ENCODE results near the gene FBXO3. TPM values are rescaled to one million over a fixed set of nuclear protein-coding genes. Genes with fewer than 3 reads are reported as not detected.
"Not testable (repeated sequence)": the region's sequence is repeated elsewhere in the genome, so short reads cannot be mapped to it uniquely, and the experiment has no call there.

The FBXO3 gene
- total RNA-seq, 2 experiments from 2014 or later = 12.1 to 21.3 TPM

GRCh38 chr11:33731723-33732531, 42.4 kb downstream of the FBXO3 start:
- BruUV-seq (replicated peaks) = no TSS peak
- no peak overlapping the region for H3K4me3 ChIP-seq (ENCODE audit: low read depth, low read length, poor library complexity, severe bottlenecking)
- H3K36me3 ChIP-seq (ENCODE audit: insufficient read depth, low read length) = peaks cover 5% of the 10 kb centered on the region; the same call in 1 of the 2 replicates
- peaks cover 3% of the 10 kb centered on the region; the same call in 1 of the 2 replicates for H4K20me1 ChIP-seq (ENCODE audit: insufficient read depth, low read length)
- TF ChIP-seq, protein P1, sequence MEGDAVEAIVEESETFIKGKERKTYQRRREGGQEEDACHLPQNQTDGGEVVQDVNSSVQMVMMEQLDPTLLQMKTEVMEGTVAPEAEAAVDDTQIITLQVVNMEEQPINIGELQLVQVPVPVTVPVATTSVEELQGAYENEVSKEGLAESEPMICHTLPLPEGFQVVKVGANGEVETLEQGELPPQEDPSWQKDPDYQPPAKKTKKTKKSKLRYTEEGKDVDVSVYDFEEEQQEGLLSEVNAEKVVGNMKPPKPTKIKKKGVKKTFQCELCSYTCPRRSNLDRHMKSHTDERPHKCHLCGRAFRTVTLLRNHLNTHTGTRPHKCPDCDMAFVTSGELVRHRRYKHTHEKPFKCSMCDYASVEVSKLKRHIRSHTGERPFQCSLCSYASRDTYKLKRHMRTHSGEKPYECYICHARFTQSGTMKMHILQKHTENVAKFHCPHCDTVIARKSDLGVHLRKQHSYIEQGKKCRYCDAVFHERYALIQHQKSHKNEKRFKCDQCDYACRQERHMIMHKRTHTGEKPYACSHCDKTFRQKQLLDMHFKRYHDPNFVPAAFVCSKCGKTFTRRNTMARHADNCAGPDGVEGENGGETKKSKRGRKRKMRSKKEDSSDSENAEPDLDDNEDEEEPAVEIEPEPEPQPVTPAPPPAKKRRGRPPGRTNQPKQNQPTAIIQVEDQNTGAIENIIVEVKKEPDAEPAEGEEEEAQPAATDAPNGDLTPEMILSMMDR (conservative IDR thresholded peaks at IDR 0.05; ENCODE audit: low read length) = no peak
- CTCF ChIA-PET (ENCODE audit: unreplicated experiment) = no interaction called here
- no peak overlapping the region for H3K4me2 ChIP-seq (ENCODE audit: low read length)
- no peaks in the 10 kb centered on the region for H3K9me2 ChIP-seq (ENCODE audit: insufficient read depth, low read length)
- peaks cover 8% of the 10 kb centered on the region; the same call in 1 of the 2 replicates for H3K79me2 ChIP-seq (ENCODE audit: insufficient read depth, low read depth, low read length)
- peaks cover 11% of the 10 kb centered on the region for H3K4me1 ChIP-seq (ENCODE audit: insufficient read depth, low read length, poor library complexity, severe bottlenecking)
- POLR2A ChIA-PET = no interaction called here
- H3K27ac ChIP-seq (ENCODE audit: low read depth, low read length, poor library complexity, severe bottlenecking) = no peak overlapping the region
- H3K9me3 ChIP-seq (ENCODE audit: low read length) = no peaks in the 10 kb centered on the region
- intact Hi-C loops (cut with micrococcal nuclease; ENCODE audit: unreplicated experiment) = no loop called here
- no peak for DNase-seq (ENCODE audit: low spot score)
- no peak overlapping the region for H2AFZ ChIP-seq (ENCODE audit: low read length)

- TF ChIP-seq, protein P1 (conservative IDR thresholded peaks at IDR 0.05; ENCODE audit: low read length) = no peak
- TF ChIP-seq EZH2phosphoT487 (IDR thresholded peaks at IDR 0.05; ENCODE audit: borderline replicate concordance, low read depth, low read length) = no peak
- no peak for DNase-seq (ENCODE audit: low spot score)
- CTCF ChIA-PET (ENCODE audit: unreplicated experiment) = no interaction called here
- peaks cover 3% of the 10 kb centered on the region; the same call in 1 of the 2 replicates for H4K20me1 ChIP-seq (ENCODE audit: insufficient read depth, low read length)
- no peak overlapping the region for H2AFZ ChIP-seq (ENCODE audit: low read length)
- H3K9me3 ChIP-seq (ENCODE audit: low read length) = no peaks in the 10 kb centered on the region
- peaks cover 8% of the 10 kb centered on the region; the same call in 1 of the 2 replicates for H3K79me2 ChIP-seq (ENCODE audit: insufficient read depth, low read depth, low read length)
- no peak overlapping the region for H3K4me3 ChIP-seq (ENCODE audit: low read depth, low read length, poor library complexity, severe bottlenecking)
- no peaks in the 10 kb centered on the region for H3K9me2 ChIP-seq (ENCODE audit: insufficient read depth, low read length)
- no peak overlapping the region for H3K27ac ChIP-seq (ENCODE audit: low read depth, low read length, poor library complexity, severe bottlenecking)
- BruUV-seq (replicated peaks) = no TSS peak
- H3K36me3 ChIP-seq (ENCODE audit: insufficient read depth, low read length) = peaks cover 5% of the 10 kb centered on the region; the same call in 1 of the 2 replicates
- H3K4me2 ChIP-seq (ENCODE audit: low read length) = no peak overlapping the region
- intact Hi-C loops (cut with micrococcal nuclease; ENCODE audit: unreplicated experiment) = no loop called here
- POLR2A ChIA-PET = no interaction called here
- peaks cover 11% of the 10 kb centered on the region for H3K4me1 ChIP-seq (ENCODE audit: insufficient read depth, low read length, poor library complexity, severe bottlenecking)
Observed at GRCh38 chr11:33730716-33731115, 43.6 kb downstream of the FBXO3 start.

DNA sequence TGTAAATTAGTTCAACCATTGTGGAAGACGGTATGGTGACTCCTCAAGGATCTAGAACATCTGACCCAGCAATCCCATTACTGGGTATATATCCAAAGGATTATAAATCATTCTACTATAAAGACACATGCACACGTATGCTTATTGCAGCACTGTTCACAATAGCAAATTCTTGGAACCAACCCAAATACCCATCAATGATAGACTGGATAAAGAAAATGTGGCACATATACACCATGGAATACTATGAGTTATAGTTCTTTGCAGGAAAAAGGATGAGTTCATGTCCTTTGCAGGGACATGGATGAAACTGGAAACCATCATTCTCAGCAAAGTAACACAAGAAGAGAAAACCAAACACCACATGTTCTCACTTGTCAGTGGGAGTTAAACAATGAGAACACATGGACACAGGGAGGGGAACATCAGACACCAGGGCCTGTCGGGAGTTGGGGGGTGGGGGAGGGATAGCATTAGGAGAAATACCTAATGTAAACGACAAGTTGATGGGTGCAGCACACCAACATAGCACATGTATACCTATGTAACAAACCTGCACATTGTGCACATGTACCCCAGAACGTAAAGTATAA, 45.2 kb downstream of the FBXO3 start:
- intact Hi-C loops (cut with micrococcal nuclease; ENCODE audit: unreplicated experiment) = not testable (repeated sequence)

DNA sequence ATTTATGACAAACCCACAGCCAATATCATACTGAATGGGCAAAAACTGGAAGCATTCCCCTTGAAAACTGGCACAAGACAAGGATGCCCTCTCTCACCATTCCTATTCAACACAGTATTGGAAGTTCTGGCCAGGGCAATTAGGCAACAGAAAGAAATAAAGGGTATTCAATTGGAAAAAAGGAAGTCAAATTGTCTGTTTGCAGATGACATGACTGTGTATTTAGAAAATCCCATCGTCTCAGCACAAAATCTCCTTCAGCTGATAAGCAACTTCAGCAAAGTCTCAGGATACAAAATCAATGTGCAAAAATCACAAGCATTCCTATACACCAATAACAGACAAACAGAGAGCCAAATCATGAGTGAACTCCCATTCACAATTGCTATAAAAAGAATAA, 46.8 kb downstream of the FBXO3 start:
- H3K9me2 ChIP-seq (ENCODE audit: insufficient read depth, low read length); H3K4me1 ChIP-seq (ENCODE audit: insufficient read depth, low read length, poor library complexity, severe bottlenecking); intact Hi-C loops (cut with micrococcal nuclease; ENCODE audit: unreplicated experiment); H3K4me3 ChIP-seq (ENCODE audit: low read depth, low read length, poor library complexity, severe bottlenecking); CTCF ChIA-PET (ENCODE audit: unreplicated experiment); H4K20me1 ChIP-seq (ENCODE audit: insufficient read depth, low read length); H3K36me3 ChIP-seq (ENCODE audit: insufficient read depth, low read length); H3K4me2 ChIP-seq (ENCODE audit: low read length); H2AFZ ChIP-seq (ENCODE audit: low read length); H3K79me2 ChIP-seq (ENCODE audit: insufficient read depth, low read depth, low read length); H3K9me3 ChIP-seq (ENCODE audit: low read length); H3K27ac ChIP-seq (ENCODE audit: low read depth, low read length, poor library complexity, severe bottlenecking); DNase-seq (ENCODE audit: low spot score): not testable (repeated sequence)
- BruUV-seq (replicated peaks) = TSS peak; percentile 27
- POLR2A ChIA-PET = interaction anchor here (0.9 kb wide), 1 partner anchor 14 kb away, joined by 3 read pairs; no protein-coding TSS in a partner anchor

More for the DNA sequence above, 45.2 kb downstream of the FBXO3 start:
- CTCF ChIA-PET (ENCODE audit: unreplicated experiment); H3K9me3 ChIP-seq (ENCODE audit: low read length); H3K4me2 ChIP-seq (ENCODE audit: low read length); H4K20me1 ChIP-seq (ENCODE audit: insufficient read depth, low read length); H2AFZ ChIP-seq (ENCODE audit: low read length); H3K4me3 ChIP-seq (ENCODE audit: low read depth, low read length, poor library complexity, severe bottlenecking); POLR2A ChIA-PET; H3K79me2 ChIP-seq (ENCODE audit: insufficient read depth, low read depth, low read length); DNase-seq (ENCODE audit: low spot score); H3K9me2 ChIP-seq (ENCODE audit: insufficient read depth, low read length); BruUV-seq (replicated peaks); H3K36me3 ChIP-seq (ENCODE audit: insufficient read depth, low read length); H3K4me1 ChIP-seq (ENCODE audit: insufficient read depth, low read length, poor library complexity, severe bottlenecking); H3K27ac ChIP-seq (ENCODE audit: low read depth, low read length, poor library complexity, severe bottlenecking): not testable (repeated sequence)

Data from OCI-LY7 (cell line).